NB4 (cell line): ENCODE measurements around the gene SPHKAP.
"Not testable (repeated sequence)": the region's sequence is repeated elsewhere in the genome, so short reads cannot be mapped to it uniquely, and the experiment has no call there.

Source experiments
- DNase-seq: peaks from one replicate; pipeline ENCODE4 v3.0.0; 2010; ENCODE audit warnings: low read depth
- H3K4me3 ChIP-seq: one replicate; pipeline ENCODE4 v1.5.1; 2011; ENCODE audit warnings: mild to moderate bottlenecking, low read depth, low read length, moderate library complexity
- CTCF ChIP-seq: IDR thresholded peaks from one replicate; pipeline ENCODE4 v1.5.1; 2012; ENCODE audit warnings: low read depth, low read length
- MYC ChIP-seq: IDR thresholded peaks from 2 replicates; pipeline ENCODE4 v1.6.1; 2011; ENCODE audit warnings: low read depth, low read length
- POLR2A ChIP-seq: IDR thresholded peaks from 2 replicates; pipeline ENCODE4 v1.6.1; 2011; ENCODE audit warnings: mild to moderate bottlenecking; ENCODE audit not compliant: insufficient read length; ENCODE audit errors: extremely low read depth
- TF ChIP-seq, protein P1 (sequence below): IDR thresholded peaks from 2 replicates; pipeline ENCODE4 v1.6.1; 2011; ENCODE audit warnings: low read depth, low read length

Gene SPHKAP

DNA sequence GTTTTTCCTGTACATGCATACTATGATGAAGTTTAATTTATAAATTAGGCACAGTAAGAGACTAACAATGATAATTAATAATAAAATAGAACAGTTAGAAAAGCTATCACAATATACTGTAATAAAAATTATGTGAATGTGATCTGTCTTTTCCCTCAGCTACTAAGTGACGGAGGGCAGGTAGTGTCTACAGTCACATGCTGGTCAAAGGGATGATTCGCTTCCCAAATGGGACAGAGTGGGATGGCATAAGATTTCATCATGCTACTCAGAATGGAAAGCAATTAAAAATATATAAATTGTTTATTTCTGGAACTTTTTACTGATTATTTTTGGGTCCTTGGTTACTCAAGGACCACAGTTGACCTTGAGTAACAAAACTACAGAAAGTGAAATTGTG lies 238.5 kb downstream of the SPHKAP start:
- TF ChIP-seq CTCF (no peak), MYC (no peak), POLR2A (no peak)
- TF ChIP-seq, protein P1, sequence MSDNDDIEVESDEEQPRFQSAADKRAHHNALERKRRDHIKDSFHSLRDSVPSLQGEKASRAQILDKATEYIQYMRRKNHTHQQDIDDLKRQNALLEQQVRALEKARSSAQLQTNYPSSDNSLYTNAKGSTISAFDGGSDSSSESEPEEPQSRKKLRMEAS = no peak
- no peak for DNase-seq

DNA sequence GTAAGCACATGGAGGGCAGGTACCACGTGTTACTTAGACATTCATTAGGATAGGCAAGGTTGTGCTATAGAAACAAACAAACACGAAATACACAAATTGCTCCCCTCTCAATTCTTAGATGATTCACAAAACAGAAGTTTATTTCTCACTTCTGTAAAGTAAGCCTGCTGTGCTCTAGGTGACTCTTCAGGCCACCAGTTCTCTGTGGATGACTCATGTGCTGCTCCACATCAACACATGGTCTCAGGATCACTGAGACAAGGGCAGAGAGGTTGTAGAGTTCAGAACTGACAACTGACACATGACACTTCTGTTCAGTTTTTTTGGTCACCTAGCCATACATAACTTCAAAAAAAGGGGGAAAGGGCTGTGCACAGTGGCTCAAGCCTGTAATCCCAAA lies 239.5 kb downstream of the SPHKAP start:
- TF ChIP-seq MYC = no peak
- TF ChIP-seq POLR2A = no peak
- TF ChIP-seq, protein P1 = peak; percentile 59
- no peak for TF ChIP-seq CTCF
- DNase-seq = peak; percentile 21
- no peak overlapping the region for H3K4me3 ChIP-seq

More for the DNA sequence above, 238.5 kb downstream of the SPHKAP start:
- no peak overlapping the region for H3K4me3 ChIP-seq

DNA sequence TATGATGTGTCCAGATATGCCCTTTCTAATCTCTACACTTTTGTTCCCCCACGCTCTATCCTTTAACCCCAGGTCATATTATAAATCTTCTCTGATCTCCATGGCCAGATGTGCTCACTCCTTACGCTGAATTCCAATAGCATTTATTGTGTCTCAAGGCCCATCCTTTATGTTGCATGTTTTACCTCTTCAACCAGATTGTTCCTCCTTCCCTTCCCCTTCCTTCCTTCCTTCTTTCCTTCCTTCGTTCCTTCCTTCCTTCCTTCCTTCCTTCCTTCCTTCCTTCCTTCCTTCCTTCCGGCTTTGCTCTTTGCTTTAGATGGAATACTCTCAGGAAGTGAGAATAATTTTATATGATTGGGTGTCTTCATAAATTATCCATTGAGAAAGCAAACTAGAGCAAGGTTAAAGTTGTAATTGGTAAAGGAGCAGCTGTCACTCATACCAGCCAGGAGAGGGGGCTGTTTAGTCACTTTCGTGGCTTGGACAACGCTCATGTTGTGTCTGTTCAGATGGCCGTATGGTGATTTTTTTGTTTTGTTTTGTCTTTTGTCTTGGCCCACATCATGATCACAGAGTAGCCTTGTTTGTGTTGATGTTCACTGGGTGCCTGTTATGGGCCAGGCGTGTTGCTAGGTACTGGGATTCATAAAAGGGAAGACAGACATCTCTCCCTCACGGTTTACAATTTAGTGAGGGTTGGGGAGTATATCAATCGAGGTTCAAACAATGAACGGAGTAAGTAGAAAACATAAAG lies 242.0 kb downstream of the SPHKAP start:
- DNase-seq = peak; percentile 70
- no peak overlapping the region for H3K4me3 ChIP-seq
- TF ChIP-seq POLR2A = no peak
- TF ChIP-seq, protein P1 = no peak
- peak; percentile 82 for TF ChIP-seq CTCF
- TF ChIP-seq MYC = no peak

DNA sequence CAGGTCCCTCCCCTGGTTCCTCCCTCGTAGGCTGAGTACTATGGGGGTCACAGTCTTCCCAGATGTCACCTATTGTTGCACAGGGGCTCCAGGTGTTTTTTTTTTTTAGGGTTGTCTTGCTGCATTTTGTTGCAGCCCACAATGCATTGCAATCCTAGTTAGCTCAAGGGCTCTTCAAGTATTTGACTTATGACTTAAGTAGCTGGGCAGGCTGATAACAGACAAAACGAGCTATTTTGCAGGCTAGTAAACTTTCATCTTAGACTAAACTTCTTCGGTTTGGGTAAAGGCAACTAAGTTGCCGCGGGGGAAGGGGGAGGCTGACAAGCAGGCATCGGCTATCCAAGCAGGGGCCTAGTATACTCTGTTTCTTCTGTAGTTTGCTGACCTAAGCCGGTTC lies 245.2 kb downstream of the SPHKAP start:
- not testable (repeated sequence) for DNase-seq, H3K4me3 ChIP-seq

- H3K4me3 ChIP-seq = no peak overlapping the region
- TF ChIP-seq MYC (no peak), POLR2A (no peak), CTCF (no peak)
- TF ChIP-seq, protein P1 = no peak
- no peak for DNase-seq
Observed at GRCh38 chr2:227933884-227934283, 247.6 kb downstream of the SPHKAP start.

GRCh38 chr2:227932403-227932802 lies 249.1 kb downstream of the SPHKAP start:
- DNase-seq = no peak
- no peak overlapping the region for H3K4me3 ChIP-seq
- TF ChIP-seq POLR2A (no peak), MYC (no peak), CTCF (no peak)
- TF ChIP-seq, protein P1 = no peak
